DOHH2 (cell line): Measurements from ENCODE around the gene KCNIP1.

Experiments
- H3F3A ChIP-seq: fragments of 200-600 bp; sonication (generic), shearing (Covaris generic); 2 replicates; pipeline ENCODE4 v1.6.0; 2016; ENCODE audit warnings: antibody characterized with exemption, mild to moderate bottlenecking; ENCODE audit not compliant: control insufficient read depth, insufficient read depth
- H3K27ac ChIP-seq: fragments of 200-600 bp; sonication (generic); 2 replicates; pipeline ENCODE4 v1.5.1; 2014; ENCODE audit warnings: low read depth, mild to moderate bottlenecking, low read length, moderate library complexity
- H3K27me3 ChIP-seq: fragments of 200-600 bp; sonication (generic); 2 replicates; pipeline ENCODE4 v1.6.1; 2014; ENCODE audit warnings: mild to moderate bottlenecking, low read length, mixed read lengths; ENCODE audit not compliant: control insufficient read depth
- H3K36me3 ChIP-seq: fragments of 200-600 bp; sonication (generic); 2 replicates; pipeline ENCODE4 v1.6.1; 2014; ENCODE audit warnings: mild to moderate bottlenecking, low read length, moderate library complexity, mixed read lengths; ENCODE audit not compliant: control insufficient read depth
- H3K4me1 ChIP-seq: fragments of 200-600 bp; sonication (generic); 2 replicates; pipeline ENCODE4 v1.6.1; 2014; ENCODE audit warnings: mild to moderate bottlenecking, low read length, mixed read lengths; ENCODE audit not compliant: control insufficient read depth
- H3K4me2 ChIP-seq: fragments of 200-600 bp; sonication (generic); 2 replicates; pipeline ENCODE4 v1.6.0; 2014; ENCODE audit warnings: mild to moderate bottlenecking, low read length, moderate library complexity
- H3K4me3 ChIP-seq: fragments of 200-600 bp; sonication (generic); 2 replicates; pipeline ENCODE4 v1.5.1; 2014; ENCODE audit warnings: mild to moderate bottlenecking, low read length, mixed read lengths
- H3K79me2 ChIP-seq: fragments of 200-600 bp; sonication (generic); 2 replicates; pipeline ENCODE4 v1.6.1; 2014; ENCODE audit warnings: mild to moderate bottlenecking, low read length, mixed read lengths; ENCODE audit not compliant: control insufficient read depth
- H3K9me2 ChIP-seq: fragments of 200-600 bp; sonication (generic); replicated peaks from 2 replicates; pipeline ENCODE4 v1.6.1; 2014; ENCODE audit warnings: mild to moderate bottlenecking, low read length, mixed read lengths; ENCODE audit not compliant: control insufficient read depth
- H3K9me3 ChIP-seq: fragments of 200-600 bp; sonication (generic); 2 replicates; pipeline ENCODE4 v1.6.1; 2014; ENCODE audit warnings: antibody characterized with exemption, low read length, mixed read lengths; ENCODE audit not compliant: control insufficient read depth, insufficient read depth
- H4K20me1 ChIP-seq: fragments of 200-600 bp; sonication (generic); 2 replicates; pipeline ENCODE4 v1.6.0; 2014; ENCODE audit warnings: low read depth, mild to moderate bottlenecking, antibody characterized with exemption, low read length, moderate library complexity; ENCODE audit not compliant: control insufficient read depth, insufficient read depth
- CTCF ChIP-seq: fragments of 200-600 bp; sonication (generic); IDR thresholded peaks from one replicate; pipeline ENCODE4 v1.5.1; 2014; ENCODE audit warnings: antibody characterized with exemption, mild to moderate bottlenecking, low read depth, low read length; ENCODE audit not compliant: poor library complexity, severe bottlenecking
- EZH2phosphoT487 ChIP-seq: fragments of 200-600 bp; sonication (generic); IDR thresholded peaks from 2 replicates; pipeline ENCODE4 v1.6.1; 2017; ENCODE audit warnings: borderline replicate concordance, mild to moderate bottlenecking, antibody characterized with exemption, low read length, moderate library complexity, mixed read lengths

KCNIP1 gene

GRCh38 chr5:170628028-170628427, 124.2 kb downstream of the KCNIP1 start:
- no peaks in the 10 kb centered on the region for H3K36me3 ChIP-seq
- no peak overlapping the region for H3K4me2 ChIP-seq
- peaks cover 4% of the 10 kb centered on the region; the same call in 1 of the 2 replicates for H3K4me1 ChIP-seq
- no peaks in the 10 kb centered on the region for H3K9me2 ChIP-seq
- H3K27me3 ChIP-seq: no peaks in the 10 kb centered on the region
- TF ChIP-seq EZH2phosphoT487 (no peak), CTCF (no peak)
- H3F3A ChIP-seq: no peaks in the 10 kb centered on the region
- H3K79me2 ChIP-seq: no peaks in the 10 kb centered on the region
- no peaks in the 10 kb centered on the region for H3K9me3 ChIP-seq
- no peak overlapping the region for H3K27ac ChIP-seq
- no peaks in the 10 kb centered on the region for H4K20me1 ChIP-seq
- no peak overlapping the region for H3K4me3 ChIP-seq

- Histone ChIP-seq H3K4me2 (no peak overlapping the region), H3K27ac (no peak overlapping the region), H3K4me1 (peaks cover 10% of the 10 kb centered on the region; the same call in 1 of the 2 replicates), H3K79me2 (no peaks in the 10 kb centered on the region), H3K4me3 (no peak overlapping the region), H4K20me1 (no peaks in the 10 kb centered on the region), H3F3A (no peaks in the 10 kb centered on the region), H3K9me3 (no peaks in the 10 kb centered on the region), H3K9me2 (no peaks in the 10 kb centered on the region), H3K27me3 (no peaks in the 10 kb centered on the region), H3K36me3 (no peaks in the 10 kb centered on the region)
- TF ChIP-seq EZH2phosphoT487: no peak
- no peak for TF ChIP-seq CTCF
Observed at GRCh38 chr5:170628691-170629565, 125.1 kb downstream of the KCNIP1 start.

- no peak overlapping the region for H3K27ac ChIP-seq
- no peak overlapping the region for H3K4me2 ChIP-seq
- TF ChIP-seq EZH2phosphoT487: no peak
- TF ChIP-seq CTCF: no peak
- H3K27me3 ChIP-seq: no peaks in the 10 kb centered on the region
- H3F3A ChIP-seq: no peaks in the 10 kb centered on the region
- H3K9me2 ChIP-seq: no peaks in the 10 kb centered on the region
- H3K4me3 ChIP-seq: no peak overlapping the region
- no peaks in the 10 kb centered on the region for H4K20me1 ChIP-seq
- no peaks in the 10 kb centered on the region for H3K9me3 ChIP-seq
- no peaks in the 10 kb centered on the region for H3K36me3 ChIP-seq
- H3K79me2 ChIP-seq: no peaks in the 10 kb centered on the region
- peaks cover 11% of the 10 kb centered on the region; the same call in 1 of the 2 replicates for H3K4me1 ChIP-seq
Observed at GRCh38 chr5:170629566-170630175, 125.9 kb downstream of the KCNIP1 start.
